Breast epithelium (tissue), 3 donors: Measurements from ENCODE around the gene BRD7.

Experiments used
- POLR2A ChIP-seq: fragments of 450-650 bp; IDR thresholded peaks from one replicate; pipeline ENCODE4 v1.6.1; 2016; ENCODE audit warnings: antibody characterized with exemption, mild to moderate bottlenecking, moderate library complexity
- POLR2AphosphoS5 ChIP-seq, 3 donors: sonication (generic); formaldehyde crosslinking; IDR thresholded peaks; one replicate each; pipeline ENCODE4 v1.6.1; 2017; ENCODE audit warnings: antibody characterized with exemption in 3 of 3
- TF ChIP-seq, protein P1 (sequence below), 3 donors: fragments of 450-650 bp; IDR thresholded peaks; one replicate each; pipeline ENCODE4 v1.5.1; 2016 to 2017; ENCODE audit warnings: antibody characterized with exemption in 3 of 3, mild to moderate bottlenecking in 3 of 3, moderate library complexity in 3 of 3

DNA sequence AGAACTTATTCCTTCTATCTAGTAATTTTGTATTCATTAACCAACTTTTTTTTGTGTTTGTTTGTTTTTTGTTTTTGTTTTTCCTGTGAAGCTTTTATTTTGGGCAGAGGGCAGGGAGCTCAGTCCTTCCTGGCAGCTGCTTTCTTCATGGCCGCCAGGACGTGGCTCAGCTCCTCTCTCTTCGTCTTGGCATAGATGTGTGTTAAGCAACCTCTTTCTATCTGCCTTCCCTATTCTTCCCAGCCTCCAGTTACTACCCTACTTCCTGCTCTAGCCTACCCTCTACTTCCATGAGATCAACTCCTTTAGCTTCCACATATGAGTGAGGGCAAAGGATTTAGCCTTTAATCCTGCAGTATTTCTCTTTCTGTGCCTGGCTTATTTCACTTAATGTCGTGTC lies 8.2 kb upstream of the BRD7 start:
- TF ChIP-seq, protein P1, sequence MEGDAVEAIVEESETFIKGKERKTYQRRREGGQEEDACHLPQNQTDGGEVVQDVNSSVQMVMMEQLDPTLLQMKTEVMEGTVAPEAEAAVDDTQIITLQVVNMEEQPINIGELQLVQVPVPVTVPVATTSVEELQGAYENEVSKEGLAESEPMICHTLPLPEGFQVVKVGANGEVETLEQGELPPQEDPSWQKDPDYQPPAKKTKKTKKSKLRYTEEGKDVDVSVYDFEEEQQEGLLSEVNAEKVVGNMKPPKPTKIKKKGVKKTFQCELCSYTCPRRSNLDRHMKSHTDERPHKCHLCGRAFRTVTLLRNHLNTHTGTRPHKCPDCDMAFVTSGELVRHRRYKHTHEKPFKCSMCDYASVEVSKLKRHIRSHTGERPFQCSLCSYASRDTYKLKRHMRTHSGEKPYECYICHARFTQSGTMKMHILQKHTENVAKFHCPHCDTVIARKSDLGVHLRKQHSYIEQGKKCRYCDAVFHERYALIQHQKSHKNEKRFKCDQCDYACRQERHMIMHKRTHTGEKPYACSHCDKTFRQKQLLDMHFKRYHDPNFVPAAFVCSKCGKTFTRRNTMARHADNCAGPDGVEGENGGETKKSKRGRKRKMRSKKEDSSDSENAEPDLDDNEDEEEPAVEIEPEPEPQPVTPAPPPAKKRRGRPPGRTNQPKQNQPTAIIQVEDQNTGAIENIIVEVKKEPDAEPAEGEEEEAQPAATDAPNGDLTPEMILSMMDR (IDR thresholded peaks at IDR 0.05), result no peak
- TF ChIP-seq POLR2AphosphoS5 (IDR thresholded peaks at IDR 0.05) (no peak), POLR2A (no peak)
